ENCODE measurements around the gene PCBP3.
"Not testable (repeated sequence)": the region's sequence is repeated elsewhere in the genome, so short reads cannot be mapped to it uniquely, and the experiment has no call there.

The PCBP3 gene

GRCh38 chr21:45698493-45699184 is 55.1 kb downstream of the PCBP3 start:
- peak; percentile 30 for DNase-seq

GRCh38 chr21:45699251-45699942 is 55.9 kb downstream of the PCBP3 start:
- DNase-seq: no peak

- no peak for DNase-seq
Measured at GRCh38 chr21:45699966-45700365, 56.4 kb downstream of the PCBP3 start.

- no peak for DNase-seq
Measured at GRCh38 chr21:45700461-45700860, 56.9 kb downstream of the PCBP3 start.

- no peak for DNase-seq
Measured at GRCh38 chr21:45704311-45705108, 61.0 kb downstream of the PCBP3 start.

GRCh38 chr21:45706299-45706698 is 62.8 kb downstream of the PCBP3 start:
- no peak for DNase-seq

GRCh38 chr21:45709173-45709572 is 65.6 kb downstream of the PCBP3 start:
- DNase-seq: no peak

GRCh38 chr21:45709696-45710268 is 66.3 kb downstream of the PCBP3 start:
- DNase-seq: no peak

GRCh38 chr21:45710306-45710705 is 66.8 kb downstream of the PCBP3 start:
- not testable (repeated sequence) for DNase-seq

- no peak for DNase-seq
Measured at GRCh38 chr21:45713613-45714012, 70.1 kb downstream of the PCBP3 start.

GRCh38 chr21:45715441-45715840 is 71.9 kb downstream of the PCBP3 start:
- no peak for DNase-seq

- DNase-seq: no peak
Measured at GRCh38 chr21:45718413-45718812, 74.9 kb downstream of the PCBP3 start.

- no peak for DNase-seq
Measured at GRCh38 chr21:45719177-45719802, 75.8 kb downstream of the PCBP3 start.

- not testable (repeated sequence) for DNase-seq
Measured at GRCh38 chr21:45720204-45720603, 76.7 kb downstream of the PCBP3 start.

- DNase-seq: no peak
Measured at GRCh38 chr21:45721671-45722070, 78.1 kb downstream of the PCBP3 start.

GRCh38 chr21:45723049-45723958 is 79.8 kb downstream of the PCBP3 start:
- DNase-seq: no peak

GRCh38 chr21:45724345-45724961 is 80.9 kb downstream of the PCBP3 start:
- DNase-seq: no peak

GRCh38 chr21:45724994-45725843 is 81.7 kb downstream of the PCBP3 start:
- no peak for DNase-seq

GRCh38 chr21:45725844-45726200 is 82.3 kb downstream of the PCBP3 start:
- DNase-seq: no peak

- no peak for DNase-seq
Measured at GRCh38 chr21:45726438-45726837, 82.9 kb downstream of the PCBP3 start.
